Astrocyte (in vitro differentiated cells and primary cell): ENCODE data around the gene MROH8. TPM values are rescaled to one million over a fixed set of nuclear protein-coding genes. Genes with fewer than 3 reads are reported as not detected.
A peak's percentile ranks its signal among the peaks of the same experiment; 100 is the strongest.

ENCODE experiments used
- DNase-seq: peaks from one replicate; pipeline ENCODE4 v3.0.0-alpha.2; 2010; ENCODE audit warnings: low read depth
- FAIRE-seq: peaks from 2 replicates; lab custom pipeline; 2011; peaks lifted over from hg19 to GRCh38; lab: Jason Lieb, UNC
- H2AFZ ChIP-seq: 2 replicates; pipeline ENCODE4 v1.6.0; 2012; ENCODE audit warnings: low read depth, low read length, inconsistent platforms
- H3K27ac ChIP-seq: 2 replicates; pipeline ENCODE4 v1.5.1; 2011; ENCODE audit warnings: low read depth, low read length, inconsistent platforms
- H3K27me3 ChIP-seq: 2 replicates; pipeline ENCODE4 v1.6.0; 2011; ENCODE audit warnings: low read length, inconsistent platforms; ENCODE audit not compliant: insufficient read depth
- H3K36me3 ChIP-seq: 2 replicates; pipeline ENCODE4 v1.5.1; 2011; ENCODE audit warnings: low read length, inconsistent platforms; ENCODE audit not compliant: insufficient read depth
- H3K4me1 ChIP-seq: 2 replicates; pipeline ENCODE4 v1.5.1; 2011; ENCODE audit warnings: low read length, inconsistent platforms; ENCODE audit not compliant: insufficient read depth
- H3K4me2 ChIP-seq: 2 replicates; pipeline ENCODE4 v1.6.0; 2012; ENCODE audit warnings: low read length, inconsistent platforms
- H3K4me3 ChIP-seq: 2 replicates; pipeline ENCODE4 v1.5.1; 2011; ENCODE audit warnings: low read depth, mild to moderate bottlenecking, low read length, inconsistent platforms; ENCODE audit not compliant: insufficient read depth
- H3K79me2 ChIP-seq: 2 replicates; pipeline ENCODE4 v1.6.0; 2012; ENCODE audit warnings: mild to moderate bottlenecking, low read length, inconsistent platforms; ENCODE audit not compliant: insufficient read depth
- H3K9ac ChIP-seq: 2 replicates; pipeline ENCODE4 v1.6.0; 2012; ENCODE audit warnings: mild to moderate bottlenecking, low read length, inconsistent platforms
- H3K9me3 ChIP-seq: 2 replicates; pipeline ENCODE4 v1.5.1; 2012; ENCODE audit warnings: low read depth, mild to moderate bottlenecking, low read length, inconsistent platforms; ENCODE audit not compliant: insufficient read depth
- H4K20me1 ChIP-seq: 2 replicates; pipeline ENCODE4 v1.6.0; 2012; ENCODE audit warnings: low read length, inconsistent platforms; ENCODE audit not compliant: insufficient read depth
- H3K27ac Mint-ChIP-seq: one replicate; pipeline ENCODE4 v1.8.0; 2021; ENCODE audit warnings: mild to moderate bottlenecking, mixed read lengths; ENCODE audit not compliant: unreplicated experiment
- H3K27me3 Mint-ChIP-seq: one replicate; pipeline ENCODE4 v1.8.0; 2021; ENCODE audit warnings: low read depth, mixed read lengths; ENCODE audit not compliant: unreplicated experiment
- H3K36me3 Mint-ChIP-seq: one replicate; pipeline ENCODE4 v1.8.0; 2021; ENCODE audit warnings: low read depth, mixed read lengths; ENCODE audit not compliant: unreplicated experiment
- H3K4me1 Mint-ChIP-seq: one replicate; pipeline ENCODE4 v1.8.0; 2021; ENCODE audit warnings: low read depth, mixed read lengths; ENCODE audit not compliant: unreplicated experiment
- H3K4me3 Mint-ChIP-seq: one replicate; pipeline ENCODE4 v1.8.0; 2021; ENCODE audit warnings: mild to moderate bottlenecking, moderate library complexity, mixed read lengths; ENCODE audit not compliant: unreplicated experiment
- H3K9me3 Mint-ChIP-seq: one replicate; pipeline ENCODE4 v1.8.0; 2021; ENCODE audit warnings: mild to moderate bottlenecking, mixed read lengths; ENCODE audit not compliant: unreplicated experiment
- EZH2 ChIP-seq: IDR thresholded peaks from 2 replicates; pipeline ENCODE4 v1.6.1; 2012; ENCODE audit warnings: mild to moderate bottlenecking, low read length, inconsistent platforms; ENCODE audit not compliant: insufficient read depth
- total RNA-seq: library from RNA; stranded (reverse); gene quantifications from 2 replicates; pipeline ENCODE4 v1.2.1, GENCODE V29; 2021
- TF ChIP-seq, protein P1 (sequence below): IDR thresholded peaks from 2 replicates; pipeline ENCODE4 v1.5.1; 2011; ENCODE audit warnings: low read depth, mild to moderate bottlenecking, inconsistent platforms, low read length, moderate library complexity; ENCODE audit not compliant: insufficient read depth

MROH8 gene
- total RNA-seq, 1 donor from 2014 or later = 1.3 TPM

DNA sequence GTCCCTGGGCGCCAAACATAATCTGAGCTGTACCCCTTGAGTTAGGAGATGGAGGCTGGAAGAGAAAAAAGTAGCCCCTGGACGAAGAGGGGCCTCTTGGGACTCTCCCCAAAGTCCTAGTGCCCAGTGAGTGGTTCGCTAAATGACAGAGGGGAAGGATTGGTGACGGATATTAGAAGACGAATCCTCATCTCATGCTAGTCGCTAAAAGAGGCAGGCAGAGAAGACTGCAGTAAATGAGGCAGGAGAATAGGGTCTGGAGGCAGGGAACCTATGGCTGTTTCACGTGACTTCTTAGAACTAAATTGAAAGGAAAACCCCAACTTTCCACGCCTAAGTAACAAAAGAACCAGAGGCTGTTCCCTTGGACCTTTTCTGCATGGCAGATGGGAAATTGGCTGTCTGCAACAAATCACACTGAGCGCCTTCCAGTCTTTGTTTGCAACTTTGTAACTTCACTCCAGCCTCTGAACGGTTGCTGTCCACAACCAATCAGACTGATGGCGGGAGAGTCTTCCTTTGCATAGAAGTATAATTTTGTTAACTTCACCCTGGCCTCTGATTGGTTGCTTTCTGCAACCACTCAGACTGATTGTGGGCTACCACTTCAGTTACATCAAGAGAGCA lies 82.8 kb downstream of the MROH8 start:
- peaks cover 10% of the 10 kb centered on the region for H3K4me1 ChIP-seq
- Mint-ChIP-seq H3K27me3 (no peaks in the 10 kb centered on the region), H3K4me1 (no peaks in the 10 kb centered on the region), H3K27ac (no peak overlapping the region), H3K36me3 (no peaks in the 10 kb centered on the region), H3K4me3 (peak overlapping the region; percentile 98), H3K9me3 (no peaks in the 10 kb centered on the region)
- peak overlapping the region; percentile 89 for H3K9ac ChIP-seq
- H3K27me3 ChIP-seq = no peaks in the 10 kb centered on the region
- no peaks in the 10 kb centered on the region for H3K9me3 ChIP-seq
- peaks cover 25% of the 10 kb centered on the region for H3K79me2 ChIP-seq
- DNase-seq (no peak), FAIRE-seq (no peak)
- H3K27ac ChIP-seq = peak overlapping the region; percentile 83
- H4K20me1 ChIP-seq = no peaks in the 10 kb centered on the region
- H3K36me3 ChIP-seq = no peaks in the 10 kb centered on the region
- TF ChIP-seq EZH2 = no peak
- TF ChIP-seq, protein P1, sequence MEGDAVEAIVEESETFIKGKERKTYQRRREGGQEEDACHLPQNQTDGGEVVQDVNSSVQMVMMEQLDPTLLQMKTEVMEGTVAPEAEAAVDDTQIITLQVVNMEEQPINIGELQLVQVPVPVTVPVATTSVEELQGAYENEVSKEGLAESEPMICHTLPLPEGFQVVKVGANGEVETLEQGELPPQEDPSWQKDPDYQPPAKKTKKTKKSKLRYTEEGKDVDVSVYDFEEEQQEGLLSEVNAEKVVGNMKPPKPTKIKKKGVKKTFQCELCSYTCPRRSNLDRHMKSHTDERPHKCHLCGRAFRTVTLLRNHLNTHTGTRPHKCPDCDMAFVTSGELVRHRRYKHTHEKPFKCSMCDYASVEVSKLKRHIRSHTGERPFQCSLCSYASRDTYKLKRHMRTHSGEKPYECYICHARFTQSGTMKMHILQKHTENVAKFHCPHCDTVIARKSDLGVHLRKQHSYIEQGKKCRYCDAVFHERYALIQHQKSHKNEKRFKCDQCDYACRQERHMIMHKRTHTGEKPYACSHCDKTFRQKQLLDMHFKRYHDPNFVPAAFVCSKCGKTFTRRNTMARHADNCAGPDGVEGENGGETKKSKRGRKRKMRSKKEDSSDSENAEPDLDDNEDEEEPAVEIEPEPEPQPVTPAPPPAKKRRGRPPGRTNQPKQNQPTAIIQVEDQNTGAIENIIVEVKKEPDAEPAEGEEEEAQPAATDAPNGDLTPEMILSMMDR = no peak
- peak overlapping the region; percentile 100 for H2AFZ ChIP-seq
- peak overlapping the region; percentile 96 for H3K4me2 ChIP-seq
- H3K4me3 ChIP-seq = peak overlapping the region; percentile 73

DNA sequence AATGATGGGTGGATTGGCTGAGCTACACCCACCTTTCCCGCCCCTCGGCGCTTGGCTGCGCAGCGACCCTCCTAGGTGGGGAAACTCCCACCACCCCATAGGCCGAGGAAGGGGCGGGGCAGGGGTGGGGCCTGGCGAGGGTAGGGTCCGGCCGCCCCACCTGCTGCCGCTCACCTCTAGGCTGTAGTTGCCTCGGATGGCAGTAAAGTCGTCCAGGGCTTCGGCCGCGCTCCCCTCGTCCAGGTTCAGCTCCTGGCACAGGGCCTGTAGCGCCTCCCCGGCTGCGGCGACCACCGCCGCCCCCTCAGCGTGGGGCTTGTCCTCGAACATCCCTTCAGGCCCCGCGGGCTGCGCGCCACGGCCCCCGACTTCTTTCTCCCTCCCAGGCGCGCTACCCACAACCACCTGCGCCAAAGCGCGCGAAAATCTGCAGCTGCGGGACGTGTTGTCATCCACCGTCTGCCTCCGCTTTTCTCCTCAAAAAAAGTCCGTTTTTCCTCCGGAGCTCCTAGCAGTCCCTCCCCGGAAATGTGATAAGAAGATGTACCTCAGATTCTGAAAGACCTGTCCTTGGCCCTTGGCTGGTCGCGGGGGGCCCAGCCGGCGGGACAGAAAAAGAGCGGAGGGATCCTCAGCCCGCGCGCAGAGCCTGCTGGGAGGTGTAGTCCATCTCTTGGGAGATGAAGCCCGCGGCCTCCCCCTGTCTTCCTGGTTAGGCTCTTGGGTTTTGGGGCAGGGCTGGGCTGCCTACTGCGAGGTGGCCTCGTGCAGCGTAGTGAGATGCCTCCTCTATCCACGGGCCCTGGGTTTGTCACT lies 83.5 kb downstream of the MROH8 start, which contains the start of gene RBL1:
Gene RBL1, minus strand, starts transcription at position 399 of the 816 bp plus-strand sequence. Its CDS starts 69 bp downstream, at position 330.
- peak within 1 kb of the TSS; percentile 96 for H3K4me2 ChIP-seq
- H3K4me1 Mint-ChIP-seq = no peaks in the 10 kb centered on the region
- peak within 1 kb of the TSS; percentile 93 for H3K27ac Mint-ChIP-seq
- no peaks in the 10 kb centered on the region for H3K9me3 ChIP-seq
- FAIRE-seq = no peak
- H3K27ac ChIP-seq = peak within 1 kb of the TSS; percentile 83
- peak; percentile 77 for DNase-seq
- H3K9me3 Mint-ChIP-seq = no peaks in the 10 kb centered on the region
- peak within 1 kb of the TSS; percentile 89 for H3K9ac ChIP-seq
- no peaks in the 10 kb centered on the region for H4K20me1 ChIP-seq
- H3K4me3 ChIP-seq = peak within 1 kb of the TSS; percentile 73
- H3K4me3 Mint-ChIP-seq = peak within 1 kb of the TSS; percentile 98
- no peaks in the 10 kb centered on the region for H3K27me3 Mint-ChIP-seq
- peaks cover 10% of the 10 kb centered on the region for H3K4me1 ChIP-seq
- H3K36me3 ChIP-seq = no peaks in the 10 kb centered on the region
- peak within 1 kb of the TSS; percentile 100 for H2AFZ ChIP-seq
- no peaks in the 10 kb centered on the region for H3K36me3 Mint-ChIP-seq
- H3K27me3 ChIP-seq = no peaks in the 10 kb centered on the region
- TF ChIP-seq, protein P1 = no peak
- no peak for TF ChIP-seq EZH2
- H3K79me2 ChIP-seq = peaks cover 28% of the 10 kb centered on the region
